Activated CD8-positive, alpha-beta memory T cell treated with anti-CD3 and anti-CD28 coated beads for 1 hour (primary cell): ENCODE measurements around the gene ZNF556.
"Not testable (repeated sequence)": the region's sequence is repeated elsewhere in the genome, so short reads cannot be mapped to it uniquely, and the experiment has no call there.

Experiments
- DNase-seq, 2 donors: peaks; one replicate each; pipeline ENCODE4 v3.0.0-alpha.2; 2020; ENCODE audit warnings: low read depth in 1 of 2; ENCODE audit errors: extremely low read depth in 1 of 2

ZNF556 gene

DNA sequence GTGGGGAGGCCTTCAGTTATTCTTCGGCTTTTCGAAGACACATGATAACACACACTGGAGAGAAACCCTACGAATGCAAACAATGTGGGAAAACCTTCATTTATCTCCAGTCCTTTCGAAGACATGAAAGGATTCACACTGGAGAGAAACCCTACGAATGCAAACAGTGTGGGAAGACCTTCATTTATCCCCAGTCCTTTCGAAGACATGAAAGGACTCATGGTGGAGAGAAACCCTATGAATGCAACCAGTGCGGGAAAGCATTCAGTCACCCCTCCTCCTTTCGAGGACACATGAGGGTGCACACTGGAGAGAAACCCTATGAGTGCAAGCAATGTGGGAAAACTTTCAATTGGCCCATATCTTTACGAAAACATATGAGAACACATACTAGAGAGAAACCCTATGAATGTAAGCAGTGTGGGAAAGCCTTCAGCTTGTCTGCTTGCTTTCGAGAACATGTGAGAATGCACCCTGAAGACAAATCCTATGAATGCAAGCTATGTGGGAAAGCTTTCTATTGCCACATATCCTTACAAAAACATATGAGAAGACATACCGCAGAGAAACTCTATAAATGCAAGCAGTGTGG lies 14.0 kb upstream of the ZNF556 start:
- no peak for DNase-seq

DNA sequence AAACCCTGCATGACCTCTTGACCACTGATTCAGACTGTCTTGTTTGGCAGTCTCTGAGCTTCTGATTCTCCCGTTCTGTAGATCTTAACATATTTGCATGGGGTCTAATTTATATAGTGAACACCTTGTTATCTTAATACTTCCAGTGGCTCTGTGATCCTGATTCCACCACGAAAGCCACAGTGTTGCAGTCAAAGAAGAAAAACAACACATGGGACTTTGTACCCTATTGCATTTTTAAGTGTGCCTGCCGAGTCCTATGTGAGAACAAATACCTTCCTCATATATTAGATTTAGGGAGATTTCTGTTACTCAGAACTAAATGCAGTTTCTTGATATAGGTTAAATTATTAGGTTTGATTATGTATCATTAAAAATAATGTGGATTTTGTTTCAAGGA lies 12.3 kb upstream of the ZNF556 start:
- DNase-seq: no peak

DNA sequence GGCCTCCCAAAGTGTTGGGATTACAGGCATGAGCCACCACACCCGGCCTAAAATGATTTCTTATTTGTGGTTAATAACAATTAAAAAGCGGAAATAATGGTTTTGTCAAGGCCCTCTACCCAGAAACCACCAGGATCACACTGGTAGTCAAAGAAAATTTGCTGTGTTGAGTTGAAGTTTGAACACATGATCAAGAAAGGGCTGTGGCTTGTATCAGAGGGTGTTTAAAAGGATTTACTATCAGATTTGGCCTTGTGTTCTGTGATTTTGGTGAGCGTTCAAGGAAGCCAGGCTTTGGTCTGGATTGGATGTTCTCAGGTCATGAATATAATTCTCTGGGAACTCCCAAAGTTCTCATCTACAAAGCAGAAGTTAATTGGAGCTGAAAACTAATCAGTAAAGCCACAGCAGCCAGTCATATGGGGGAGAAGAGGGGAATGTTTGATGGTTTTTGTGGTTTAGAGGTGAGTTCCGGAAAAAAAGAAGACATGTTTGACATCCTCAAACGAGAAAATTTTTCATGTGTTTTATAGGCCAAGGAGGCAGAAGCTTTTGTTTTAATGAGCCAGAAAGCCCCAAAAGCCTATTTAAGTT lies 10.6 kb upstream of the ZNF556 start:
- DNase-seq: no peak

DNA sequence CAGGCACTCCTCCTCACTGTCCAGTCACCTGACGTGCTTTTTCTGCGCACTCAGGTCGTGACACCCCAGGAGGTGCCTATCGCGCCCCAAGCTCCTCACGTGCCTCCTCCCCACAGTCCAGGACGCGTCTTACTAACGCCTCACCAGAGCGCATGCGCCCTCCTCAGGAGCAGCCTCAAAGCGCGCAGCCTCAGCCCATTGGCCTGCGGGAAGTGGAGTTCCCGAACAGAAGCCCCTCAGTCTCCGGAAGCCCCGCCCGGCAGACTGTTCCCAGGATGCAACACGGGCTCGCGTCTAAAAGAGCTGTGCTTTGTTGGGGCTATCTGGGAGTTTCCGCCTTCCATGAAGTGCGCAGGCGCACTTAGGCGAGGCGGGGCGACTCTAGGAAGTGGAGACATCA lies 8.3 kb upstream of the ZNF556 start:
- no peak for DNase-seq

DNA sequence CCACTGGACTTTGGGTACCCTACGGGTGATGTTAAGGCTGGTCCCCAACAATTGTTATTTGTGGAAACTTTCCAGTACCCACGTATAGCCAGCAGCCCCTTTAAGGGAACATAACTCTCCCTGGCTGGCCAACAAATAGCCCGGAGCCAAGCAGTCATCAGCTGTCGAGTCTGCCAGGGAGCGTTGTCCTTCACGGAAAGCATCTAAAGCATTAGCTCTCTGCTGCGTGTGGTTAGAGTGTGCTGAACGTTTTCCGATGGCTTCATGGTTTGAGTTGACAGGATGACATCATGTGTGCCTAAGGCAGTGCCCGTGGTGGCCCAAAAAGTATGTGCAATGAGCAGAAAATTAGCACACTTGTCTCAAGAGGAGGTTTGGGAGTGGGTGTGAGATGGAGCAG lies 3.3 kb upstream of the ZNF556 start:
- DNase-seq: no peak

DNA sequence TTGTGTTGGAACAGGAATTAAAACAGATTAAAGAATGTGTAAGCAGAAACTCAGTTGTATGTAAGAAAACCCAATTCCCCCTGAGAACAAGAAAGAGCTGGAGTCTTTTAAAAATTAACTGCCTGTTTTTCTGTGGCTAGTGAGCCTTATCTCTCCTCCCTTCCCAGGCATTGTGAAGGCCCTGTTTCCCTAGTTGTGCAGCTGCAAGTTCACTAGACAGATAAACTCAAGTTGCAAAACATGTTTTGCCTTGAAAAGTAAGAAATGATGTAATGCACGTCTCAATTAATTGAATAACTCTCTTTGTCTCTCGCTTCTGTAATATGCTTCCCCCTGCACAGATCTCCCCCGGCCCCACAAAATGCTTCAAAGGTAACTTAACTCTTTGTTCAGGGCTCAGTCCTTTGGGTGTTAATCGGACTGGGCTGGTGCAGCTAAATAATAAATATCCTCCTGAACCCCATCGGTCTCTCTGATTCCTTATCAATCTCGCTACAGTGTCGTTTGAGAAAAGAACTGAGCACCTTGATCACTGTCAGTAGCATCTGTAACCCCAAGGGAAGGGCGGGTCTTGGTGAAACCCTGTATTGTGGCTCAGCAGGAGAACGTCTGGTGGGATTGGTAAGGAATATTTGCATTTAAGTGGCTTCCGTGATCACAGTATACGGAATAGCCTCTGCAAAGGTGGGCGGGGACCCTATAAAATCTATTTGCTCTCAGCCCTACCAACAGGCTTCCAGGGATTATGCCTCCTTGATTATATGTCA lies 1.6 kb upstream of the ZNF556 start:
- no peak for DNase-seq

DNA sequence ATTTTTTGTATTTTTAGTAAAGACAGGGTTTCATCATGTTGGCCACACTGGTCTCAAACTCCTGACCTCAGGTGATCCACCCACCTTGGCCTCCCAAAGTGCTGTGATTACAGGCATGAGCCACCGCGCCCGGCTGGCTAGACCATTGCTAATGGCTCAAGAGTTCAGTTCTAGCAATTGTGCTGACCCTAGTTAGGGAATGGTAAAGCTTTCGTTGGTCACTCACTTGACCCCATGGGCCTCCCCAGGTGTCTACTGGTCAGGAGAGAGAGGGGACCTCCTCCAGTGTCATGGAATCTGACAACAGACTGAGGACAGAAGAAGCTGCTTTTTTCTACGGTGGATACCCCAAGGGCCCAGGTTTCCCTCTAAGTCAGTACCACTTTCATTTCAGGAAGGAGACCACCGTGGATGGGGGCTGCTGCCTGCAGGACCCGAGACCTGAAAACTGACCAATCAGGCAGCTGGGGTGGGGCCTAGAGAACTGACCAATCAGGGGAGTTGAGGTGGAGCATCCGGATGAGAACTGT lies 575 bp upstream of the ZNF556 start:
- no peak for DNase-seq

DNA sequence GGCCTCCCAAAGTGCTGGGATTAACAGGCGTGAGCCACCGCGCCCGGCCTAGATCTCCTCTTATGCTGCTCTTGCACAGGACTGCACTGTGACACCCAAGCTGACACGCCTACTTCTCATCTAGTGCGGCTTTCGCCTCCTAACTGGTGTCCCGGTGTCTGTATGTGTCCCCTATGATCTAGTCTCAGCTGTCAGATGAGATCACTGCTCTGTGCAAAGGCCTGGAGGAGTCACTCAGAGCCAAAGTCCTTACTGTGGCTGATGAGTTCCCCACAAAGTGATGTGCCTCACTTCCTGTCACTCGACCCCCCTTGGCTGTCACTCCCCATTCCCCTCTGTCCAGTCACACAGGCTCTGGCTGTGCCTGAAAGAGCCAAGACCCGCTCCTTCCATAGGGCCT lies 2.5 kb downstream of the ZNF556 start:
- no peak for DNase-seq

DNA sequence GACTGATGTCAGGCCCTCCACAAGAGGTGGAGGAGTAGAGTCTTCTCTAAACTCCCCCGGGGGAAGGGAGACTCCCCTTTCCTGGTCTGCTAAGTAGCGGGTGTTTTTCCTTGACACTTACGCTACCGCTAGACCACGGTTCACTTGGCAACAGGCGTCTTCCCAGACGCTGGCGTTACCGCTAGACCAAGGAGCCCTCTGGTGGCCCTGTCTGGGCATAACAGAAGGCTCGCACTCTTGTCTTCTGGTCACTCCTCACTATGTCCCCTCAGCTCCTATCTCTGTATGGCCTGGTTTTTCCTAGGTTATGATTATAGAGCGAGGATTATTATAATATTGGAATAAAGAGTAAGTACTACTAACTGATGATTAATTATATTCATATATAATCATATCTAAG lies 5.0 kb downstream of the ZNF556 start:
- DNase-seq: not testable (repeated sequence)

DNA sequence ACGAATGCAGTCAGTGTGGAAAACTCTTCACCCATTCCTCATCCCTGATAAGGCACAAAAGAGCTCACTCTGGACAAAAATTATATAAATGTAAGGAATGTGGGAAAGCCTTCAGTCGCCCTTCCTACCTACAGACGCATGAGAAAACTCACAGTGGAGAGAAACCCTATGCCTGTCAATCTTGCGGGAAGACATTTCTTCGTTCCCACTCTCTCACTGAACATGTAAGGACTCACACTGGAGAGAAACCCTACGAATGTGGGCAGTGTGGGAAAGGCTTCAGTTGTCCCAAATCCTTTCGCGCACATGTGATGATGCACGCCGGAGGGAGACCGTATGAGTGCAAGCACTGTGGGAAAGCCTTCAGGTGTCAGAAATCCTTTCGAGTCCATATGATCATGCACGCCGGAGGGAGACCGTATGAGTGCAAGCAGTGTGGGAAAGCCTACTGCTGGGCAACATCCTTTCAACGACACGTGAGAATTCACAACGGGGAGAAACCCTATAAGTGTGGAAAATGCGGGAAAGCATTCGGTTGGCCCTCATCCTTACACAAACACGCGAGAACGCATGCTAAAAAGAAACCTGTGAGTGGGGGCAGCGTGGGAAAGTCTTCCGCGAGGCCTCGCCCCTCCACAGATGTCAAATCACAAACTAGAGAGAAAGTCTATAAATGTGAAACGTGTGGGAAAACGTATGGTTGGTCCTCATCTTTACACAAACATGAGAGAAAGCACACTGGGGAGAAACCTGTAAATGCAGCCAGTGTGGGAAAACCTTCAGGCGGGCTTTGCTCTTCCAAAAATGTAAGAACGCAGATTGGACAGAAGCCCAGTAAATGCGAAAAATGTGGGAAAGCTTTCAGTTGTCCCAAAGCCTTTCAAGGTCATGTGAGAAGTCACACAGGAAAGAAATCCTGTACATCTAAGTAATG lies 10.5 kb downstream of the ZNF556 start:
- DNase-seq: no peak

DNA sequence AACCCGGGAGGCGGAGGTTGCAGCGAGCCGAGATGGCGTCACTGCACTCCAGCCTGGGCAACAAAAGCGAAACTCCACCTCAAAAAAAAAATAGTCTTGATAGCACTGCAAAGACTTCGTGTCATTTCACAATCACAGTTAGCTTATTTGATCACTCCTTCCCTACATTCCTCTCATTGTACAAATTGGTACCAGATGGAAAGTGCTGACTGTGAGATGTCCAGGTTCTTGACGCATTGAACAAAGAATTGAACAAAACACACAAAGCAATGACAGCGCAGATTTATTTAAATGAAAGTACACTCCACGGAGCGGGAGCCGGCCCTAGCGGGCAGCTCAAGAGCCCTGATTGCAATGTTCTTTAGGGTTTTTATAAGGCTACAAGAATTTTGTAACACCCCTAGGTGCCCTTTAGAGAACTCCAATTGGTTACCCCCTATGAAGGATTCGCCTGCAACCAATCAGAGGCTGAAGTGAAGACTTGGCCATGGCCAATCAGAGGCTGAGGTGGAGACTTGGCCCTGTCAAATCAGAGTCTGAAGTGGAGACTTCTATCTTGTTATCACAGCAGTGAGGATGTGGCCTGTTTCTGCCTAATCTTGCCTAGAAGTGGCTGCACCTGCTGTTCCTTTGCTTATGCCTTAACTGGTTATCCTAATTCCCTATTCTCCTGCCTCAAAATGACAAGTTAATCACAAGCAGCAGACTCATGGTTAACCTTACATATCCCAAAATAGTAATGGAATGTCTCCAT lies 16.7 kb downstream of the ZNF556 start:
- no peak for DNase-seq

DNA sequence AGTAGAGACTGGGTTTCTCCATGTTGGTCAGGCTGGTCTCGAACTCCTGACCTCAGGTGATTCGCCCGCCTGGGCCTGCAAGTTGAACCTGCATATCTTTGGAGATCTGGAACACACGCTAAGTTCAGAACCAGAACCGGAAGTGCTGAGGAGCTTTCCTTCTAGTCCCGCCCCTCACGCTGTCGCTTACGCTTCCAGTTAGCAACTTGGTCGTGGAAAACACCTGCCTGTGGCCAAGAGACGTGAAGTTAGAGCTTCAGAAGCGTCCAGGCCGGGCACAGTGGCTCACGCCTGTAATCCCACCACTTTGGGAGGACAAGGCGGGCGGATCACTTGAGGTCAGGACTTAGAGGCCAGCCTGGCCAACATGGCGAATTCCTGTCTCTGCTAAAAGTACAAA lies 18.6 kb downstream of the ZNF556 start:
- DNase-seq: no peak

DNA sequence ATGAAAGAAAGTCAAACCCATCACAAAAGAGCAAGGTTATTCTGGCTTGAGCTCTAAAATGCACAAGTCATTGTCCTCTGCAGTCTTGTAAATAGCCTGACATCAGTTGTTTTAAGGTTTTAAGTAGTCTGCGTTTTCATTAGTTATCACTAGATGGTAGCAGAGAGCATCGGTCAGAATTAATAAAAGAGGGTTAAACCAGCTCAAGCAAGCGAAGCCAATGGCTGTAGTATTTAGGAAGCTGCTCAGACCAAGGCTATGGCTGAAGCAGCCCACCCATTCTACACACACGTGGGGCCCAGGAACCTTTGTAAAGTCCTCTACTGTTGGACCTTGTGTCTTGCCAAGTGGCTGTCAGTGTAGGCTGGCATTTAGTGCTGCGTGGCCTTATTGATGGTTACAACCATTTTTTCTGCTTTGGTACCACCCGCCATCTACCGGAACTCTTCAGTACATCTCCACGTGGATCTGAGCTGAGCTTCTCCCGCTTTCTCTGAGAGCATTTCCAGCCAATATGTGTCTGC lies 20.3 kb downstream of the ZNF556 start:
- no peak for DNase-seq

DNA sequence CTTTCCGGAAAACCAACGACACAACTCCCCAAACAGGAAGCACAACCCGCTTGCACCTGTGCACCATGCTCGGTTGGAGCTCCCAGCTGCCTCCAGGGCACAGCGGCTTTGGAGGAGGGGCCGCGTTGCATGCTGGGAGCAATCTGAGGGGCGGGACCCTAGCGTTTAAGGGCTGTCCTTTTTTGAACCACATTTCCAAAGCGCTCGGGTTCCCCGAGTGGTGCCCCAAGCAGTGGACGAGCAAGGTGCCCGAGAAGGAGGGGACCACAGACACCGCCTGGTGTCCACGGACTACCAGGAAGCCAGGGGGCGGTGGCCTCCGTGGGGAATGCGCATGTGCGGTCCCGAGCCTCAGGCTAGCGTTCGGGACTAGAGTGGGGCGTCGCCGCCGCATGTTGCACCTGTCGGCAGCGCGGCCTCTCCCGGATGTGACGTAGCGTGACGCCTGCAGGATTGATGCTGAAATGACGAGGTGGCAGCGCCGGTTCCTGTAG lies 21.6 kb downstream of the ZNF556 start:
- peak in 1 of 2 donors; percentile 33 for DNase-seq

DNA sequence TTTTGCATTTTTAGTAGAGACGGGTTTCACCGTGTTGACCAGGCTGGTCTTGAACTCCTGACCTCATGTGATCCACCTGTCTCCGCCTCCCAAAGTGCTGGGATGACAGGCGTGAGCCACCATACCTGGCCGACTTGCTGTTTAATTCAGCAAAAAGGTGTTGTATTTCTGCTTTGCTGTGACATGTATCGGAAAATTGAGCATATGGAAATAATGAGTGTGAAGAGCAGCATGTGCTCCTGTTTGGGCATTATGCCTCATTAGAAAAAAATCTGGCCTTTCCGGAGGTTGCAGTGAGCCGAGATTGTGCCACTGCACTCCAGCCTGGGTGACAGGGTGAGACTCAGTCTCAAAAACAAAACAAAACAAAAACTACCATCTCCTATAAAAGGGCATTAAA lies 23.4 kb downstream of the ZNF556 start:
- DNase-seq: not testable (repeated sequence)

DNA sequence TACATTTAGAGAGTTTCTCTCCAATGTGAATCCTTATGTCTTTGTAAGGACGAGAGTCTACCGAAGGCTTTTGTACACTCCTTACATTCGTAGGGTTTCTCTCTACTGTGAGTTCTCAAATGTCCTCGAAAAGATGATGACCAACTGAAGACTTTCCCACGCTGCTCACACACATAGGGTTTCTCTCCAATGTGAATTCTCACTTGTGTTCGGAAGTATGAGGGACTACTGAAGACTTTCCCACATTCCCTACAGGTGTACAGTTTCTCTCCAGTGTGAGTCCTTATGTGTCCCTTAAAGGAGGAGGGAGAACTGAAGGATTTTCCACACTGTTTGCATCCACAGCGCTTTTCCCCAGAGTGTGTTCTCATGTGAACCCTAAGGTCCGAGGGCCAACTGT lies 29.6 kb downstream of the ZNF556 start:
- no peak for DNase-seq

DNA sequence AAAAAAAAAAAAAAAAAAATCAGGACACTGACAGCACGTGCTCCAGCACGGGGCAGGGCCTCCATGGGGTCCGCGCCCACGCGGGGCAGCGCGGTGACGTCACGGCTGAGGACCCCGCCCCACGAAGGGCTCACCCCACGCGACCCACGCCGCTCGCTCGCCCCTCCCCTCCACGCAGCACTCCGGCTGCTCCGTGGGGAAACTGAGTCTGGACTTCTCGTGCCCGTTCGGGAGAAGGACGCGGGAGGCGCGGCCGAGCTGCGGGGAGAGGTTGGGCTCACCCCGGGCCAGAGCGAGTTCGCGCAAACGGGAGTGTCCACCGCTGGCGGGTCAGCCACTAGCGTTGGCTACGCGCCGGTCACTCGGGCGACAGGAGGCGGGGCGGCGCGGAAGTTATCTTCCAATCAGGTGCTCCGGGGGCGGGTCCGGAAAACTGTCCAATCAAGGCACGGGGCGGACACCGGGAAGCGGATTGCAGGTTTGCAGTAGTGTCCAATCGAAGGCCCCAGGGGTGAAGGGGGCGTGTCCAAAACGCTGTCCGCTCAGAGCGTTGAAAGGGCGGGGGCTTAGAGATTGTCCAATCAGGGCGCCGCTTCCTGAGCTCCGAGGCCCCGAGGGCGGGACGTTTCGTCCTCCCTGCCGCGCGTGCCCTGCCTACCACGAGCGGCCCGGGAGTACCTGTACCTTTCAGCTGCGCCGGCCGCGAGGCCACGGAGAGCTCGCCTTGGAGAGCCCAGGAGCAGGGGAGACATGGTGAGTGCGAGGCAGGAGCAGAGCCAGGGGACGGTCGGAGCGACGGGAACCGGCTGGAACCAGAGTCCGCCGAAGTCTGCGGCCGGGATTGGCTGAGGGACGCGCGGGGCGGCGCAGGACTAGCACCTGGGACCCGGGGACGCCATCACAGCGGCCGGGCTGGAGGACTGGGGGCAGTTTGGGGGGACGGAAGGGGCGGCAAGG lies 33.4 kb downstream of the ZNF556 start, which contains the start of gene ZNF57:
ZNF57 (plus strand) TSS at position 633 of the 957 bp plus-strand sequence; CDS start at position 751, 118 bp downstream.
- peak; percentile 96 to 99 for DNase-seq

DNA sequence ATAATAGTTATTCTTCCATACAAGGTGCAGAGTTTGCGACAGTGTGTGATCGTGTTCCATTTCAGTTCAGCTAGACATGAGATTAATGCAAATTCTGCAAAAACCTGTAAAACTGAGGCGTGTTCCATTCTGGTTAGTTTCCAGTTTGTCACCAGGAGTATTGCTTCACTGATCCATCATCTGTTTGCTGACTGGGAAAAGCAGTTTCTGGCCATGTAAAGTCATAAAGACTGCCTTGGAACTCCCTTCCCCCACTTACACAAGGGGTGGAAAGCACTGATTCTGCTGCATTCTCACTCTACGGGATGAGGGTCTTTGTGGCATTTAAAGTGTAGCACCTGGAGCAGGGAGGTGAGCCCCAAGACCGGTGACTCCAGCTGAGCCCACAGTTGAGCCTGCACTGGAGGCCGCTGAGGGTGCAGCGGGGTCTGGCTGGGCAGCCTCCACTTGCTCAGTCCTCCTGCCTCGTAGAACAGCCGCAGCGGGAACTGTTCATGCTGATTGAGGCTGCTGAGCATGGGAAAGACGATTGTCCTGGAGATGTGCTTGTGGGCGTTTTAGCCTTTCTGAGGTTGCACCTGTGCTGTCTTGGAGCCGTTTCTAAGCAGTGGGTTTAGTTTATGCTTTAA lies 35.6 kb downstream of the ZNF556 start:
- DNase-seq: no peak
